GM18868 (cell line): ENCODE results near the gene LENG8.

Experiments
- ATAC-seq: cut with Tn5 transposase; IDR thresholded peaks from one replicate; pipeline ENCODE4 v1.9.1; 2021; ENCODE audit warnings: mild to moderate bottlenecking, moderate library complexity; ENCODE audit not compliant: unreplicated experiment

Gene LENG8

DNA sequence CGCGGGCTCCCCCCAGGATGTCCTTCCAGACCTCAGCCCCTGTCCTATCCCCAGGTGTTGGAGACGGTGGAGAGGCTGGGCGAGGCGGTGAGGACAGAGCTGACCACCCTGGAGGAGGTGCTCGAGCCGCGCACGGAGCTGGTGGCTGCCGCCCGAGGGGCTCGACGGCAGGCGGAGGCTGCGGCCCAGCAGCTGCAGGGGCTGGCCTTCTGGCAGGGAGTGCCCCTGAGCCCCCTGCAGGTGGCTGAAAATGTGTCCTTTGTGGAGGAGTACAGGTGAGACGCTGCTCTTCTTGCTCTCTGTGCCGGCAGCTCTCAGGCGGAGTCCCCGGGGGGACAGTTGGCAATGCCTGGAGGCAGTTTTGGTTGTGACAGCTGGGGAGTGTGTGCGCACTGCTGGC lies 26.9 kb upstream of the LENG8 start:
- no peak for ATAC-seq

DNA sequence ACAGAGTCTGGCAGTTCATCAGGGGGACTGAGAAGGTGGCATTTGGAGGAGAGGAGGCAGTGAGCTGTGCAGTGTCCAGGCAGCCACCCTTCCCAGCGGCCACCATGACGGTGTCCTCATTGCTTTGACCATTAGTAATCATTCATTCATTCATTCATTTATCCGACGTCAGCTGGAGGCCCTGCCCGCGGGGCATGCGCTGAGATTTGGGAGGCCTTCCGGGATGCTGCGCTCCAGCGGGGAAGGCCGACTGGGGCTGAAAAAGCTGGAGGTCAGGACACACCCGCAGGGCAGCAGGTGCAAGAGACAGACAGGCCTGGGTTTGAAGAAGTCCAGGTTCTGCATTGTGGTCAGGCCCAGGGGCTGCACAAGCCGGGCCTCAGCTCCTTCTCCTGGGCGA lies 24.8 kb upstream of the LENG8 start:
- no peak for ATAC-seq

DNA sequence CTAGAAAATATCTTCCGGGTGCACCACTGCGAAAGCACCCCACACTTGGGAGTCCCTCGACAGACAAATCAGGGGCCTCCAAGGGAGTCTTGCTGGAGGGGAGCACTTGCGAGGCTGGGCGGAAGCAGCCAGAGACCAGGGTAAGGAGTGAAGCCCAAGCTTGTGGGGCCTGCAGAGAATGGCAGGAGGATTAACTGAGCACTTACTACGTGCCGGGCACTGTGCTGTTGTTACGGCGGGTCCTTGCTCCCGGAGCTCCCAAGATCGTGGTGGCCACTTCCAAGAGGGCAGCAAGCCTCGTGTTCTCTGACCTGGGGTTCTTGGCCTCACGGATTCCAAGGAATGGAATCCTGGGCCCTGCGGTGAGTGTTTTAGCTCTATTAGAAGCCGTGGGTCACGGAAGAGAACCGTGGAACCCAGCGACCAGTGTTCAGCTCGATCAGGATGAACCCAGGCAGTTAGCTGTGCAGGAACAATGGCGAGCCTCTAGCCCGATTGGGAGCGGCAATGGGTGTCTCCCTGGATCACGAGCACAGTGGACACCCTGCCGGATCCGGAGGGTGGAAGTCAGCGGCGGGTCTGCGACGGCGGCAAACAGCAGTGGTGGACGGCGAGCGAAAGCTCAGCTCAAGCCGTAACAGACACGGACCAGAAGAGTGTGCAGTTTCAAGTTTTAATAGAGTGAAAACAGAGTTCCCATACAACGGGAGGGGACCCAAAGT lies 24.2 kb upstream of the LENG8 start:
- no peak for ATAC-seq

DNA sequence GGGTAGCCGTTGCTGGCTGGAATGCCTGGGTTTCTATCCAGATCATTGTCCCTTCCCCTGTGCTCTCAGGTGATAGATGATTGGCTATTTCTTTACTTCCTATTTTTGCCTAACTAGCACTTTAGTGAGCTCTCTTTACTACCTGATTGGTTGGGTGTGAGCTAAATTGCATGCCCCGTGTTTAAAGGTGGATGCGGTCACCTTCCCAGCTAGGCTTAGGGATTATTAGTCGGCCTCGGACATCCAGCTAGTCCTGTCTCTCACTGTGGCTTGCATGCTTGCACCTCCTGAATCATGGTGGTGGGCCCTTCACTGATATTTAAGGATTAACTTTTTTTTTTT lies 23.6 kb upstream of the LENG8 start:
- no peak for ATAC-seq

DNA sequence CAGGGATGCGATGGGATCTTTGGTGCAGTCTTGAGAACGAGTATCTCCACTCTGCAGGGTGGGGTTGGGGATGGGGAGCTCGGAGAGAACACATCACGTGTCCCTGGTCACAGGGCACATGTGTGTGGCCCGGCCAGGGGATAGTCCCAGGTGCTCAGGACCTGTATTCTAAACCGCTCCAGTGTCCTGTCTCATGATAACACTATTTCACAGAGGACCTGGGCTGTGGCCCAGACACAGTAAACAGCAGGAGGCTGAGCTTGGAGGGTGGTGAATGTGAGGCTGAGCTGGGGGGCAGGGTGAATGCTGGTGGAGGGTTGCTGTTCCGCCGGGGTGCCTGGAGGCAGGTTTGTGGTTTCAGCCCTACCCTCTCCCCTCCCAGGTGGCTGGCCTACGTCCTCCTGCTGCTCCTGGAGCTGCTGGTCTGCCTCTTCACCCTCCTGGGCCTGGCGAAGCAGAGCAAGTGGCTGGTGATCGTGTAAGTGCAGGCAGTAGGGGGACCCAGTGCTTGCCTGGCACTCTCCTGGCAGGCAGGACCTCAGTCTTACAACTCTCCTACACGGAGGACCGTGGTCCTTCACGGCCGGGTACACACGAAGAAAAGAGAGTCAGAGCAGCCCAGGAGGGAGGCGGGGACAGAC lies 22.6 kb upstream of the LENG8 start:
- no peak for ATAC-seq

DNA sequence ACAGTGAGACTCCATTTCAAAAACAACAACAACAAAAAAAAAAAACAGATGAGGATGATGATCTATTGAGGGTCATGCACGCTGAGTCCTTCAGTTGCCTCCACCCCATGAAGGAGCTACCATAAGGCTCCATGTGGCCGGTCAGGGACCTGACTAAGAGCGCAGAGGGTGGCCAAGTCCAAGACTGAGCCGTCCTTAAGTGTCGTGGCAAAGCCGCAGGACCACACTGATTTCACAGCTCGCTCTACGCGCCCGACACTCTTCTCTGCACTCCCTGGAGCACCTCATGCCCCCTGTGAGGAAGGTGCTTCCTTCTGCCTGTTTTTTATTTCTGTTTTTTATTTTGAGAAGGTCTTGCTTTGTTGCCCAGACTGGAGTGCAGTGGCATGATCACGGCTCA lies 21.4 kb upstream of the LENG8 start:
- ATAC-seq, result no peak

DNA sequence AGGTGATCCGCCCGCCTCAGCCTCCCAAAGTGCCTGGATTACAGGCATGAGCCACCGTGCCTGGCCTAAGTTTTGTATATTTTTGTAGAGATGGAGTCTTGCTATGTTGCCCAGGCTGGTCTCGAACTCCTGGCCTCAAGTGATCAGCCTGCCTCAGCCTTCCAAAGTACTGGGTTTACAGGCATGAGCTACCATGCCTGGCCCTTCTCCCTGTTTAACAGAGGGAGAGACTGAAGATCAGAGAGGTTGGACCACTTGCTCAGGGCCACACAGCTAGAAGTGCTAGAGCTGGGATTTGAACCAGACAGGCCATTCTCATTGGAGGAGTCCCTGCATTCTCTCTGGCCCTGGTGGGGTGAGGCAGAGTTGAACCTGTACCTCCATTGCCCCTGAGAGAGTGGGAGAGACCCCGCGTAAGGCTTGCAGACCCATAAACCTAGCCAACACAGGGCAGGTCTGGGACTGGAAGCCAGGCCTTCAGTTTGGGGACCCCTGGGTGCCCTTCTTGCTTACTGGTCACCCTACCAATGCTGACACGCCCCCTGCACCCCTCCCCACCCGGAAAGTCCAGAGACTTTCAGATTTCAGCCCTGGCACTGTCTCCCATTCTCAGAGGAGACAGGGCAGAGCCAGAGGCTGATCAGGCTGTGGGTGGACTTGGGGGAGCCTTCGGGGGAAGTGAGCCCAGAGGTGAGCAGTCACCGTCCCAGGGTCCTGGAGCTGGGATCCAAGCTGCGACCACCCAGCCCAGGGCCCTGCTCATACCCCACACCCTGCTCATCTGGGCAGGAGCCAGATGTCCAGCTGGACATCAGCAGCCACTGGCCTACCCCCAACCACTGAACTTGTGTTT lies 20.4 kb upstream of the LENG8 start:
- ATAC-seq, result no peak

DNA sequence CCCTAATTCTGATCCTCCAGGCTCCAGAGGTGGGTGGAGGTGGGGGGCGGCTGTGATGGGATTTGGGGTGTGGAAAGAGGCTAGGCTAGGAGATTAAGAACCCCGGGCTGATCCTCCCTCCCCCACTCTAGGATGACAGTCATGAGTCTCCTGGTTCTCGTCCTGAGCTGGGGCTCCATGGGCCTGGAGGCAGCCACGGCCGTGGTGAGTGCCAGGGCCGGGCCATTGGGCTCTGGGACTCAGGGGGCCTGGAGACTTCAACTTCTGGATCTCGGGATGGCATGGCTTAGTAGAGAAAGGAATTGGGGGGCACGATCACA lies 19.9 kb upstream of the LENG8 start:
- ATAC-seq, result no peak

DNA sequence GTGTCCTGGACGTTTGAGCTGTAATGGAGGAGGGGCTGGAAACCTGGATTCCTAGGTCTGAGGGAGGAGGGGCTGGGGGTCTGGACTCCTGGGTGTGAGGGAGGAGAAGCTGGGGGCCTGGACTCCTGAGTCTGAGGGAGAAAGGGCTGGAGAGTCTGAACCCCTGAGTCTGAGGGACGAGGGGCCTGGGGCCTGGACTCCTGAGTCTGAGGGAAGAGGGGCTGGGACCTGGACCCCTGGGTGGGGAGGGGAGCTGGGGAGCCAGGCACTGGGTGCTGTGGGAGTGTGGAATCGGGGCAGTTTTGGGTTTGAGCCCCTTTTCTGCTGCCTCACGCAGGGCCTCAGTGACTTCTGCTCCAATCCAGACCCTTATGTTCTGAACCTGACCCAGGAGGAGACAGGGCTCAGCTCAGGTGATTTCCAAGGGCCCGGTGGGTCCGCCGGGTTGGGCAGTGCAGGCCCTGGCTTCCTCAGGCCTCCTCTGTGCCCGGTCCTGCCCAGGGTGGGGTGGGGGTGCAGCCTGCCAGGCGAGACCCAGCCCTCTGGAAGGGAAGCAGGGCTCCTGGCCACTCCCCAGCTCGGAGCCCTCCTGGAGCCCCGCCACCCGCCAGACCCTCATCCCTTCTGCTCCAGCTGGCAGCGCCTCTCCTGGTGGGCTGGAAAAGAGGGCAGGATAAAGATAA lies 19.3 kb upstream of the LENG8 start:
- ATAC-seq, result no peak

DNA sequence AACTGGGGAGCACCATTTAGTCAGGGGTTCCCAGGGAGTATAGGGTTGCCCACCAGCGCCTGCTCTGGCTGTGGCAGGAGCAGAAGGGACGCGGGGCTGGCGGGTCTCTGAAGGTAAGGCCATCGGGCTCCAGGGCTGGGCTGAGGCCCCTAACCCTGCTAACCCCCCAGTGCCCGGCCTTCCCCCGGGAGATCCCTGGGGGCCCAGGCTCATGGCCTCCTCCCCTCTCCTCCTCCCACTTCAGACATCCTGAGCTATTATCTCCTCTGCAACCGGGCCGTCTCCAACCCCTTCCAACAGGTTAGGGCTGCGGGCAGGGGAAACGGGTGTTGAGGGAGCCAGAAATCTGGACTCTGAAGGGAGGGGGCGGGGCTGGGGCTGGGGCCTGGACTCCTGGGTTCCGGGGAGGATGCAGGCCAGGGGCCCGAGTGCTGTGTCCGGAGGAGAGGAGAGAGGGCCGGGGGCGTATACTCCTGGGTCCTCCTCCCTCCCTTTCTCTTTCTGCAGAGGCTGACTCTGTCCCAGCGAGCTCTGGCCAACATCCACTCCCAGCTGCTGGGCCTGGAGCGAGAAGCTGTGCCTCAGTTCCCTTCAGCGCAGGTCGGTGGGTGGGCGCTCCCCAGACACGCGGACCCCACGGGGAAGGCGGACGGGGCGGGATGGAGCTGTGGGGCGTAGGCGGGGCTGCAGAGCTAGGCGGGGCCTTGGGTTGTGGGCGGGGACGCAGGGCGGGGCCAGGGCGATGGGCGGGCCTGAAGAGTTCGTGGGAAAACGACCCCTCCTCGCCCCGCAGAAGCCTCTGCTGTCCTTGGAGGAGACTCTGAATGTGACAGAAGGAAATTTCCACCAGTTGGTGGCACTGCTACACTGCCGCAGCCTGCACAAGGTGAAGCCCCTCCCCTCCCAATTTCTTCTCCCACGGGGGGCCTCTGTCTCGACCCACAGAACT lies 18.4 kb upstream of the LENG8 start:
- no peak for ATAC-seq

DNA sequence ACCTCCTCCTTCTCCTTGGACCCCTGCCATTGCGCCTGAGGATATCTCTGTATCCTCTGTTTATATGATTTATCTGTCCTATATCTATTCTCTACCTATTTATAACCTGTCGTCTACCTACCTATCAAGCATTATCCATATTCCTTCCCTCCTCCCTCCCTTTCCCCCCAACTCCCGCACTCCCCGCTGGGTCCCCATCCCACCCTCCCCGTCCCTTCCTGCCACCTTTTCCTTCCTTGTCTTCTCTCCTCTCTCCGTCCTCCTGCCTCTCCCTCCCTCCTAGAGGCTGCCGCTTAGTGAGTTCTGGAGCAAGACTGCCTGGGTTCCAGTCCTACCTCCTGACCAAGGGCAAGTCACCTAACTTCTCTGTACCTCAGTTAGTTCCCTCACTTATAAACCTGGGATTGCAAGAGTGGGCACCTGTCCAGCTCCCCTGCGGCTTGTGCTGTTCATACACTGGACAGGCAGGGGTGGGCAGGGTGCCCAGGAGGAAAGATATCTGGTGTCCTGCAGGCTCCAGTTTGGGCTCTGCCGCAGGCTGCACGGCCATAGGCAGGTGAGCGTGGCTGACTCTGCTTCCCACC lies 17.7 kb upstream of the LENG8 start:
- ATAC-seq, result no peak

DNA sequence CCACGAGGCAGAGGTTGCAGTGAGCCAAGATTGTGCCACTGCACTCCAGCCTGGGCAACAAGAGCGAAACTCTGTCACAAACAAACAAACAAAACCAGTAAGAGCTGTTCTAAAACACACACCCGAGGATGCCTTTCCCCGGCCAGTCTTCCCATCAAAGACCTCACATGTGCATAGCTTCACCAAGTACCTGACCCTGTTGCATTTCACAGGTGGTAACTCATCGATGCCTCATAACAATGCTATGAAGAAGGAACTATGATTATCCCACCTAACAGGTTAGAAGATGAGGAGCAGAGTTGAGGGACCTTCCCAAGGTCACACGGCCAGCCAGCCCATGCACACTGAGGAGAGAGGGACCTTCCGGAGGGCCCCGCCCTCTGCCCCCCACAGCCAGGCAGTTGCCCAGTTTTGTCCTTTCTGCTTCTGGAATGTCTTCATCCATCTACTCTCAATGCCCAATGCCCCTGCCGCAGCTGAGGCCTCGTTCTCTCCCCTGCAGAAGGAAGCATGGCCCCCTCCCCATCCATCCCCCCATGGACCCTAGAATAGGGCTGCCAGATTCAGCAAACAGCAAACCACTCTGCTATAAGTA lies 16.8 kb upstream of the LENG8 start:
- ATAC-seq, result no peak

DNA sequence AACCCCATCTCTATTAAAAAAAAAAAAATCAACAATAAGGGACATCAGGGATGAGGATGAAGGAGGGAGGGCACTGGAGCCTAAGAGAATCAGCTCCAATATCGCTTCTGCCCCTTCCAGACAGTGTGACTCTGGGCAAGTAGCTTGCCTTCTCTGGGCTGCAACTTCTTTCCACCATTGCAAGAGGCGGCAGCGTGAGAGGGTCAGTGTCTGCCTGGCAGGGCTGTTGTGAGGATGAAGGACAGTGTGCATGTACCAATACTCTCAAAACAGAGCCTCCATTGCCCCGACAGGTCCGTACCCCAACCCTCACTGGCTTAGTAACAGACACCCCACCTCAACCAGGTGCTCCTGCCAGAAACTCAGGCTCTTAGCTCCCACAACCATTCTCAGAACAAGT lies 15.3 kb upstream of the LENG8 start:
- ATAC-seq, result no peak

DNA sequence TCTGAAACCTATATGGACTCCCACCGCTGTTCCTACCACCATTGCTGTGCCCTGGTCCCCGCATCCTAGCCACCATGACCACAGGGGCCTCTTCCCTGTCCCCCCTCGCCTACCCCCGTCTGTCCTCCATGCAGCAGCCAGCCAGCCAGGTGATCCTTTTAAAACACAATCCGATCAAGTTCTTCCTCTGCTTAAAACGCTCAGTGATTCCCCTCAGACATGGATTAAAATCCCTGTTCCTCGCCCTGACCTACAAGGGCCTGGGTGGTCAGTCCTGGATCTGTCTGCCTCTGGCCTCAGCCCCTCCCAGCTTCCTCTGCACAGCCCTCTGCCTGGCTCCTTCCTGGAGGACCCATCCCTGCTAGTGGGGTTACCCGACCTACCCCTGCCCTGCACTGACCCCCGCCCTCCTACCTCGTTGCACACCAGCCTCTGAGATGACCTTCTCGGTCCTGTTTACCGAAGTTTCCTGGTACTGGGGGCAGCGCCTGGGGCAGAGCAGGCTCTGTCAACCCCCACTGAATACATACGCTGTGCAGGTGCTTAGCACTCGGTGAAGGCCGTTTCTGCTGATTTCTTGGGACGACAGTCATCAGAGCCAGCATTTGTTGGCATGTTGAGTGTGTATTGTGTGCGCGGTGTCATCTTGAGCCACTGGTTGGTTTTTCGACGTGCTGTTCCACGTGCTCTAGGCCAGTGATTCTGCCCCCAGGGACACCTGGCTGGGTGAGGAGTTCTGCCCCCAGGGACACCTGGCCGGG lies 14.7 kb upstream of the LENG8 start:
- no peak for ATAC-seq

DNA sequence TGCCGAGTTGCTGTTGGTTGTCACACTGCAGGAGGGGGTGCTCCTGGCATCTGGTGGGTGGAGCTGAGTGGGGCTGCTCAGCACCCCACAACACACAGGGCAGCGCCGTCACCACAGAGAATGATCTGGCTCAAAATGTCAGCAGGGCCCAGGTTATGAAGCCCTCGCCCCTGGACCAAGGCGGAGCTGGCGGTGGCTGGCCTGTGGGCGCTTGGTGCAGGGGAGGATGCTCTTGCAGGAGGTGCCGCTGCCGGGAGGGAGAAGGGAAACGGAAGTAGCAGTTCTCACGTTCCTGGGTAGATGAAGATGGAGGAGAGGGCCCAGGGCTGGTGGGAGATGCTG lies 14.2 kb upstream of the LENG8 start:
- no peak for ATAC-seq

DNA sequence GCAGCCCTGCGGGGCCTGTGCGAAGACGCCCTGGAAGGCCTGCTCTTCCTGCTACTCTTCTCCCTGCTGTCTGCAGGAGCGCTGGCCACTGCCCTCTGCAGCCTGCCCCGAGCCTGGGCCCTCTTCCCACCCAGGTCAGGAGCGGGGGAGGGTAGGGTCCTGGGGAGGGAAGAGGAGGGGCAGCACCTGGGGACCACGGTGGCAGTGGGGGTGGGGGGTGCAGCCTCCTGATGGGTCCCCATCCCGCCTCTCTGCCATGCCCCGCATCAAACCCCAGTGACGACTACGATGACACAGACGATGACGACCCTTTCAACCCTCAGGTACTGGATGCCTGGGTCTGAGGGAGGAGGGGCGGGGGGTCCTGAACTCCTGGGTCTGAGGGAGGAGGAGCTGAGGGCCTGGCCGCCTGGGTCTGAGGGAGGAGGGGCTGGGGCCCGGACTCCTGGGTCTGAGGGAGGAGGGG lies 13.4 kb upstream of the LENG8 start:
- ATAC-seq, result no peak

DNA sequence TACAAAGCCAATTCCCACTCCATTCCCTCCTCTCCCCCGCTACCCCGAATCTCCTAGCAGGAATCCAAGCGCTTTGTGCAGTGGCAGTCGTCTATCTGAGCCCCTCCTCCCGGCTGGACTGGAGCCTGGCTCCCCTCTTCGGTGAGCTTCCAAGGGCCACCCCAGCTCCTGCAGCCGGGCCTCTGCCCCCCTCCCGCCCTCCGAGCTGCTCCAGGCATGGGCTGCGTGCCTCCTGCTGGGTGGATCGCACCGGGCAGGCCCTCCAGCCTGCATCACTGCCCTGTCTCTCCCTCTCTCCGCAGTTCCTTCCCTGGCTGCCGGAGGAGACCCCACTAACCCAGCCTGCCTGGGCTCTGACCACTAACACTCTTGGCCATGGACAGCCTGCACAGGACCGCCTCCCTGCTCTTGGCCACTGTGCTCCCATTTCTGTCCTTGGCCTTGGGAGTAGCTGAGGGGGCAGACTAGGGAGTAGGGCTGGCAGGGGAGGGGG lies 12.9 kb upstream of the LENG8 start:
- no peak for ATAC-seq

DNA sequence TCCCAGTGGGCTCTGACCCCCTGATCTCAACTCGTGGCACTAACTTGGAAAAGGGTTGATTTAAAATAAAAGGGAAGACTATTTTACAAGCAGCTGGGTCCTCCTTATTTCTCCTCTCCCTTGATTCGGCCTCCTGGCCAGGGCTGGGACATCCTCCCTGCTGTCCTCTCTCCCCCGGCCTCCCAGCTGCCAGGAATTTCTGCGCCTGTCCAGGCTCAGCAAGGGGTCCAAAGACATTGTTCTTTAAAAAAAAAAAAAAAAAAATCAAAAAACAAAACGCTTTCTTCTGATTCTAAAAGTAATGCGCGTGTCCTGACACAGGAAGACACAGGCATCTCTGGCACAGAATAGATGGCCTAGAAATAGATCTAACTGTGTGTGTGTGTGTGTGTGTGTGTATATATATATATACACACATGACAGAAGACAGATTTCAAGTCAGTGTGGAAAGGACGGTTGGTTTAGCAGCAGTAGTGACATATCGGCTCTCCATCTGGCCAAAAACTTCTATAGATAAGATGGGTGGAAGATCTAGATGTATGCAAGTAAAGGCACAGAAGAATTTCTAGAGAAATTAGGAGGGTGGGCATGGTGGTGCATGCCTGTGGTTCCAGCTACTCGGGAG lies 12.3 kb upstream of the LENG8 start:
- ATAC-seq, result no peak
